ENCODE results near the gene OGDH. TPM values are rescaled to one million over a fixed set of nuclear protein-coding genes. Genes with fewer than 3 reads are reported as not detected.

The OGDH gene
- total RNA-seq, 1 donor from 2014 or later: 80.0 TPM

DNA sequence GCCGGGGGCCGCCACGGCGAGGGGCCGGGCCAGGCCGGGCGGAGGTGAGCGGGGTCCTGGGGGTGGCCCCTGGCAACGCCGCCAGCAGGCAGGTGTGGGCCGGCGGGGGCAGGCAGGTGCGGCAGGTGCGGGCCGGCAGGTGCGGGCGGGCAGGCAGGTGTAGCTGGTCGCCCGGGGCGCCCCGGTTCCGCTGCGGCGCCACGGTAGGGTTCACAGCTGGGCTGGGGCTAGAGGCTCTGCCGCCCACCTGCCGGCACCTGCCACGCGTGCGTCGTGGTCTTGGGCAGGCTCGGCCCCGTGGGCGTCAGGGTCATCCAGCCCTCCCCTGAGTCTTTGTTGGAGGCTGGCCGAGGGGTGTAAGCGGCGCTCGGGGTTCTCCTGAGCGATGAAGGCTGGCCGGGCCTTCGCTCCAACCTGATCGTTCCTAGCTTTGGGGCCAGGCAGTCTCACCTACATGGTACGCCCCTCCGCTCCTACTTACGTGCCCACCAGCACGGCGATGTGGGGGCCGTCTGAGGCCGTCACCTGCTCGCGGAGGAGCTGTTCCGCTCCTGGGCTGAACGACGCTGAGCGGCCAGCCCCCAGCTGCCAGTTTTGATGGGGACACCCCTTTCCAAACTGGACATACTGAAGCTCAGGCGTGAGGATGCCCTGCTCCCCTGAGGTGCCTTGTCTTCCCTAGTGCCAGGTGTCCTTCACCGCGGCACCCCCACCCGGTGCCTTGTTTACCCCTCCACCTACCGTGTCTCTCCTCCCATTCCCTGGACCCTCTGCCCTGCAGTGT is 142.7 kb downstream of the OGDH start:
- peak overlapping the region; percentile 65 for H3K27ac Mint-ChIP-seq (ENCODE audit: unreplicated experiment)
- H3K4me3 Mint-ChIP-seq (ENCODE audit: unreplicated experiment): peak overlapping the region; percentile 86
- H3K27me3 Mint-ChIP-seq (ENCODE audit: low read depth): no peaks in the 10 kb centered on the region
- peaks cover 33% of the 10 kb centered on the region for H3K4me1 Mint-ChIP-seq (ENCODE audit: low read depth)
- peak; percentile 87 for DNase-seq (ENCODE audit: low spot score)
- H3K36me3 Mint-ChIP-seq (ENCODE audit: low read depth): peaks cover 2% of the 10 kb centered on the region
- TF ChIP-seq, protein P1, sequence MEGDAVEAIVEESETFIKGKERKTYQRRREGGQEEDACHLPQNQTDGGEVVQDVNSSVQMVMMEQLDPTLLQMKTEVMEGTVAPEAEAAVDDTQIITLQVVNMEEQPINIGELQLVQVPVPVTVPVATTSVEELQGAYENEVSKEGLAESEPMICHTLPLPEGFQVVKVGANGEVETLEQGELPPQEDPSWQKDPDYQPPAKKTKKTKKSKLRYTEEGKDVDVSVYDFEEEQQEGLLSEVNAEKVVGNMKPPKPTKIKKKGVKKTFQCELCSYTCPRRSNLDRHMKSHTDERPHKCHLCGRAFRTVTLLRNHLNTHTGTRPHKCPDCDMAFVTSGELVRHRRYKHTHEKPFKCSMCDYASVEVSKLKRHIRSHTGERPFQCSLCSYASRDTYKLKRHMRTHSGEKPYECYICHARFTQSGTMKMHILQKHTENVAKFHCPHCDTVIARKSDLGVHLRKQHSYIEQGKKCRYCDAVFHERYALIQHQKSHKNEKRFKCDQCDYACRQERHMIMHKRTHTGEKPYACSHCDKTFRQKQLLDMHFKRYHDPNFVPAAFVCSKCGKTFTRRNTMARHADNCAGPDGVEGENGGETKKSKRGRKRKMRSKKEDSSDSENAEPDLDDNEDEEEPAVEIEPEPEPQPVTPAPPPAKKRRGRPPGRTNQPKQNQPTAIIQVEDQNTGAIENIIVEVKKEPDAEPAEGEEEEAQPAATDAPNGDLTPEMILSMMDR (IDR thresholded peaks at IDR 0.05): no peak
- H3K9me3 Mint-ChIP-seq (ENCODE audit: low read depth): no peaks in the 10 kb centered on the region

DNA sequence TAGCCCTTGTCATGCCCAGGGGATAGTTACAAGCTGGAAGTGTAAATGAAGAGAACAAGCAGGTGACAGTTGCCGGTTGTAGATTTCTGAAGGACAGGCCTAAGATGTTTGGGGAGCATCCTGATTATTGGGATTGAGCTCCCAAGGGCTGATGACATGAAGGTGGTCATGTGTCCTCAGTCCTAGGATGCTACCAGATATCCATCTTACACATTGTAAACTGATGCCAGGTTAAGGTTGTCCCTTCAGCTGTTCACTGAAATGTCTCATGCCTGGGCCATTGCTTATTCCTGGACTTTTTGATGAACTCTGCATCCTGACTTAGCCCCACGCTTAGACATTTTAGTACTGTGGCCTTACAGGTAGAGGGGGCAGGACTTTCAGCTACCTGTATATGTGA is 143.6 kb downstream of the OGDH start:
- Mint-ChIP-seq H3K9me3 (ENCODE audit: low read depth) (no peaks in the 10 kb centered on the region), H3K4me3 (ENCODE audit: unreplicated experiment) (peak overlapping the region; percentile 86), H3K27ac (ENCODE audit: unreplicated experiment) (no peak overlapping the region), H3K27me3 (ENCODE audit: low read depth) (no peaks in the 10 kb centered on the region), H3K4me1 (ENCODE audit: low read depth) (peaks cover 36% of the 10 kb centered on the region), H3K36me3 (ENCODE audit: low read depth) (peaks cover 2% of the 10 kb centered on the region)
- TF ChIP-seq, protein P1 (IDR thresholded peaks at IDR 0.05): no peak
- DNase-seq (ENCODE audit: low spot score): no peak

DNA sequence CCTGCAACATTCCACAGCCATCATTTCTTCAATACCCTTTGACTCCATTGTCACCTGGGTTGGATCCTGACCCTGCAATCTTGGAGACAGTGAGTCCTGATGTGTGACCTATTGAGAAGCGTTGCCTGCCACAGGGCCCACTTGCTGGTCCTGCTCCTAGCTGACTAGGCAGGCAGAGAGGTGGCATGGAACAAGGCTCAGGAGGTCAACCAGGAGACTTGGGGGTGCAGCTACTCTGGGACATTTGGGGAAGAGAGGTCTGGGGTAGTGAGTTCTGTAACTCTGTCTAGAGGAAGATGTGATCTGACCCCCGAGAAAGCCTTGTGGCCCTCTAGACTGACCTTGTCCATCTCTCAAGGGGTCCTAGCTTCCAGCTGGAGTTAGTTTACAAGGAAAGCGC is 144.0 kb downstream of the OGDH start:
- Mint-ChIP-seq H3K27me3 (ENCODE audit: low read depth) (no peaks in the 10 kb centered on the region), H3K9me3 (ENCODE audit: low read depth) (no peaks in the 10 kb centered on the region), H3K4me1 (ENCODE audit: low read depth) (peaks cover 39% of the 10 kb centered on the region), H3K4me3 (ENCODE audit: unreplicated experiment) (no peak overlapping the region), H3K27ac (ENCODE audit: unreplicated experiment) (no peak overlapping the region), H3K36me3 (ENCODE audit: low read depth) (peaks cover 2% of the 10 kb centered on the region)
- TF ChIP-seq, protein P1 (IDR thresholded peaks at IDR 0.05): no peak
- peak; percentile 48 for DNase-seq (ENCODE audit: low spot score)

DNA sequence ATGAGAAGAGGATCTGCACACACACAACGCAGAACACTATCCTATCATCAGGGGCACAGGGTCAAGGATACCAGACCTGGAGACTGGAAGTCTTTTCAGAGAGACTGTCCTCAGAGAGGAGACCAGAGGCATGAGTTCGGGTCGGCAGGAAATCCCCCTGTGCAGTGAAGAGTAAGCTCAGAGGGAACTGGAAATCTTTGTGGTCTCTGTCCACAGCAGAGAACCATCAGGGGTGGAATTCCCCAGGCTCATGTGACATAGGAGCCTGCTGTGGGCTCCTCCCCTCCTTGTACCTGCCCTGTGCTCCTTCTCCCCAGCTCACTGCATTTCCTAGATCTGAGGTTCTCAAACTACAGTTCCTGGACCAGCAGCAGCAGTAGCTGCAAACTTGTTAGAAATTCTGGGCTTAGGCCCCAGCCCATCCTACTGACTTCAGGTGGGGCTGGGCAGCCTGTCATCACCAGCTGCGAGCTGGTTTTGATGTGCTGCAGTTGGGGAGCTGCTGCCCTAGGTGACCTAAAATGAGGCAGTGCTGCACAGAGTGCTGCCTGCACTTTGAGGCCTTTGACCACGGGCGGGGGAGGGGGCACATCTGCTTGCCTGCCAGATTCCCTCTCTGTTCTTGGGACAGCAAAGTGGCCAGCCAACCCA is 144.6 kb downstream of the OGDH start:
- peak; percentile 58 for DNase-seq (ENCODE audit: low spot score)
- H3K4me1 Mint-ChIP-seq (ENCODE audit: low read depth): peaks cover 39% of the 10 kb centered on the region
- H3K27me3 Mint-ChIP-seq (ENCODE audit: low read depth): no peaks in the 10 kb centered on the region
- TF ChIP-seq, protein P1 (IDR thresholded peaks at IDR 0.05): no peak
- H3K27ac Mint-ChIP-seq (ENCODE audit: unreplicated experiment): no peak overlapping the region
- no peaks in the 10 kb centered on the region for H3K9me3 Mint-ChIP-seq (ENCODE audit: low read depth)
- H3K36me3 Mint-ChIP-seq (ENCODE audit: low read depth): peaks cover 2% of the 10 kb centered on the region
- no peak overlapping the region for H3K4me3 Mint-ChIP-seq (ENCODE audit: unreplicated experiment)

- DNase-seq (ENCODE audit: low spot score): no peak
- H3K9me3 Mint-ChIP-seq (ENCODE audit: low read depth): no peaks in the 10 kb centered on the region
- no peak overlapping the region for H3K4me3 Mint-ChIP-seq (ENCODE audit: unreplicated experiment)
- peaks cover 2% of the 10 kb centered on the region for H3K36me3 Mint-ChIP-seq (ENCODE audit: low read depth)
- TF ChIP-seq, protein P1 (IDR thresholded peaks at IDR 0.05): no peak
- H3K4me1 Mint-ChIP-seq (ENCODE audit: low read depth): peaks cover 35% of the 10 kb centered on the region
- no peak overlapping the region for H3K27ac Mint-ChIP-seq (ENCODE audit: unreplicated experiment)
- H3K27me3 Mint-ChIP-seq (ENCODE audit: low read depth): no peaks in the 10 kb centered on the region
These were observed 146.4 kb downstream of the OGDH start for GRCh38 chr7:44752822-44753221.

Measured in chondrocyte (in vitro differentiated cells).